Fibroblast of lung (primary cell): Measurements from ENCODE around the gene SLC24A3. TPM values are rescaled to one million over a fixed set of nuclear protein-coding genes. Genes with fewer than 3 reads are reported as not detected.

Source experiments
- DNase-seq, 2 donors: peaks; one replicate each; pipeline versions ENCODE4 v3.0.0 to v3.0.0-alpha.2; 2010; ENCODE audit warnings: low read depth in 2 of 2
- H2AFZ ChIP-seq: 2 replicates; pipeline ENCODE4 v1.5.1; 2012; ENCODE audit warnings: low read length, control low read depth, inconsistent platforms
- H3K27ac ChIP-seq: 2 replicates; pipeline ENCODE4 v1.5.1; 2011; ENCODE audit warnings: low read length, control low read depth; ENCODE audit not compliant: insufficient read depth
- H3K27me3 ChIP-seq: 2 replicates; pipeline ENCODE4 v1.5.1; 2011; ENCODE audit warnings: mild to moderate bottlenecking, low read length; ENCODE audit not compliant: control insufficient read depth, insufficient read depth
- H3K36me3 ChIP-seq: 2 replicates; pipeline ENCODE4 v1.5.1; 2011; ENCODE audit warnings: low read length; ENCODE audit not compliant: control insufficient read depth, insufficient read depth
- H3K4me1 ChIP-seq: 2 replicates; pipeline ENCODE4 v1.5.1; 2011; ENCODE audit warnings: low read length; ENCODE audit not compliant: control insufficient read depth, insufficient read depth; ENCODE audit errors: extremely low read depth
- H3K4me2 ChIP-seq: 2 replicates; pipeline ENCODE4 v1.5.1; 2011; ENCODE audit warnings: low read length, control low read depth; ENCODE audit not compliant: insufficient read depth; ENCODE audit errors: extremely low read depth
- H3K4me3 ChIP-seq, 4 experiments: fragments of 200-600 bp in 1 of 4; sonication (generic) in 1 of 4; replicated peaks in 1 of 4; 2 replicates each; pipeline ENCODE4 v1.5.1; 2011 to 2016; ENCODE audit warnings: low read length in 4 of 4, low read depth in 3 of 4, mild to moderate bottlenecking in 3 of 4, control low read depth in 2 of 4, inconsistent platforms in 1 of 4, mixed read lengths in 1 of 4; ENCODE audit not compliant: insufficient read depth in 1 of 4; ENCODE audit errors: control extremely low read depth in 1 of 4
- H3K79me2 ChIP-seq: 2 replicates; pipeline ENCODE4 v1.5.1; 2012; ENCODE audit warnings: mild to moderate bottlenecking, low read length, inconsistent platforms; ENCODE audit not compliant: control insufficient read depth, insufficient read depth
- H3K9ac ChIP-seq: 2 replicates; pipeline ENCODE4 v1.5.1; 2011; ENCODE audit warnings: mild to moderate bottlenecking, low read length, control low read depth; ENCODE audit not compliant: insufficient read depth
- H3K9me3 ChIP-seq: 2 replicates; pipeline ENCODE4 v1.5.1; 2012; ENCODE audit warnings: low read depth, low read length; ENCODE audit not compliant: control insufficient read depth, insufficient read depth
- H4K20me1 ChIP-seq: 2 replicates; pipeline ENCODE4 v1.5.1; 2011; ENCODE audit warnings: low read length; ENCODE audit not compliant: control insufficient read depth, insufficient read depth; ENCODE audit errors: extremely low read depth
- CTCF ChIP-seq, 2 donors: IDR thresholded peaks in 1 of 2; conservative IDR thresholded peaks in 1 of 2; 1 replicate in 1 of 2; 2 replicates in 1 of 2; pipeline ENCODE4 v1.5.1; 2011 to 2012; ENCODE audit warnings: low read length in 2 of 2, control low read depth in 1 of 2, inconsistent platforms in 1 of 2, low read depth in 1 of 2, mild to moderate bottlenecking in 1 of 2
- EZH2 ChIP-seq: IDR thresholded peaks from 2 replicates; pipeline ENCODE4 v1.5.1; 2012; ENCODE audit warnings: low read length, control low read depth, mild to moderate bottlenecking; ENCODE audit errors: missing control alignments
- polyA plus RNA-seq, 2 donors: library from polyadenylated mRNA; depleted of rRNA in 1 of 2; stranded (reverse) in 1 of 2; unstranded in 1 of 2; fragments of >200 nt; gene quantifications; 2 replicates each; pipeline ENCODE4 v1.2.1, GENCODE V29; 2011 to 2012; ENCODE audit warnings: missing spikeins in 1 of 2
- total RNA-seq: library from RNA; depleted of rRNA; stranded (reverse); fragments of >200 nt; gene quantifications from 2 replicates; pipeline ENCODE4 v1.2.1, GENCODE V29; 2014

SLC24A3 gene
- total and polyA plus RNA-seq, 2 donors (not counting 1 experiment from before 2014, with no cell fraction given) = 0.03 to 1.8 TPM

GRCh38 chr20:19473216-19473921 lies 260.9 kb downstream of the SLC24A3 start:
- no peak for TF ChIP-seq CTCF (conservative IDR thresholded peaks at IDR 0.05 in 1 of 2, IDR thresholded peaks at IDR 0.05 in 1 of 2; ENCODE audit: low read depth in 1 of 2, low read length in 2 of 2)
- no peak for TF ChIP-seq EZH2
- no peak overlapping the region for H3K4me2 ChIP-seq
- no peak for DNase-seq
- H3K27me3 ChIP-seq = no peaks in the 10 kb centered on the region
- H2AFZ ChIP-seq = no peak overlapping the region
- no peak overlapping the region for H3K9ac ChIP-seq
- H3K27ac ChIP-seq = no peak overlapping the region
- no peak overlapping the region for H3K4me3 ChIP-seq
- H3K79me2 ChIP-seq = no peaks in the 10 kb centered on the region
- no peaks in the 10 kb centered on the region for H3K4me1 ChIP-seq
- no peaks in the 10 kb centered on the region for H4K20me1 ChIP-seq
- no peaks in the 10 kb centered on the region for H3K9me3 ChIP-seq
- H3K36me3 ChIP-seq = no peaks in the 10 kb centered on the region

GRCh38 chr20:19473922-19474286 lies 261.5 kb downstream of the SLC24A3 start:
- no peak overlapping the region for H2AFZ ChIP-seq
- H3K4me1 ChIP-seq = no peaks in the 10 kb centered on the region
- H3K4me3 ChIP-seq = no peak overlapping the region
- no peaks in the 10 kb centered on the region for H3K79me2 ChIP-seq
- no peak for TF ChIP-seq CTCF (conservative IDR thresholded peaks at IDR 0.05 in 1 of 2, IDR thresholded peaks at IDR 0.05 in 1 of 2; ENCODE audit: low read depth in 1 of 2, low read length in 2 of 2)
- TF ChIP-seq EZH2 = no peak
- no peaks in the 10 kb centered on the region for H4K20me1 ChIP-seq
- no peak overlapping the region for H3K9ac ChIP-seq
- H3K36me3 ChIP-seq = no peaks in the 10 kb centered on the region
- no peak for DNase-seq
- no peak overlapping the region for H3K27ac ChIP-seq
- H3K27me3 ChIP-seq = no peaks in the 10 kb centered on the region
- H3K9me3 ChIP-seq = no peaks in the 10 kb centered on the region
- no peak overlapping the region for H3K4me2 ChIP-seq

GRCh38 chr20:19478320-19478895 lies 266.0 kb downstream of the SLC24A3 start:
- DNase-seq = no peak
- TF ChIP-seq EZH2 (no peak), CTCF (conservative IDR thresholded peaks at IDR 0.05 in 1 of 2, IDR thresholded peaks at IDR 0.05 in 1 of 2; ENCODE audit: low read depth in 1 of 2, low read length in 2 of 2) (no peak)
- Histone ChIP-seq H4K20me1 (no peaks in the 10 kb centered on the region), H3K4me3 (no peak overlapping the region), H3K79me2 (no peaks in the 10 kb centered on the region), H3K4me1 (no peaks in the 10 kb centered on the region), H3K9me3 (no peaks in the 10 kb centered on the region), H3K4me2 (no peak overlapping the region), H3K9ac (no peak overlapping the region), H3K27me3 (peaks cover 2% of the 10 kb centered on the region), H2AFZ (no peak overlapping the region), H3K27ac (no peak overlapping the region), H3K36me3 (no peaks in the 10 kb centered on the region)
